GM18517 (cell line): ENCODE data around the gene ZNF540.
"Not testable (repeated sequence)": the region's sequence is repeated elsewhere in the genome, so short reads cannot be mapped to it uniquely, and the experiment has no call there.

Experiments used
- ATAC-seq: cut with Tn5 transposase; IDR thresholded peaks from one replicate; pipeline ENCODE4 v1.9.1; 2021; ENCODE audit warnings: mild to moderate bottlenecking, moderate library complexity; ENCODE audit not compliant: unreplicated experiment

ZNF540 gene

DNA sequence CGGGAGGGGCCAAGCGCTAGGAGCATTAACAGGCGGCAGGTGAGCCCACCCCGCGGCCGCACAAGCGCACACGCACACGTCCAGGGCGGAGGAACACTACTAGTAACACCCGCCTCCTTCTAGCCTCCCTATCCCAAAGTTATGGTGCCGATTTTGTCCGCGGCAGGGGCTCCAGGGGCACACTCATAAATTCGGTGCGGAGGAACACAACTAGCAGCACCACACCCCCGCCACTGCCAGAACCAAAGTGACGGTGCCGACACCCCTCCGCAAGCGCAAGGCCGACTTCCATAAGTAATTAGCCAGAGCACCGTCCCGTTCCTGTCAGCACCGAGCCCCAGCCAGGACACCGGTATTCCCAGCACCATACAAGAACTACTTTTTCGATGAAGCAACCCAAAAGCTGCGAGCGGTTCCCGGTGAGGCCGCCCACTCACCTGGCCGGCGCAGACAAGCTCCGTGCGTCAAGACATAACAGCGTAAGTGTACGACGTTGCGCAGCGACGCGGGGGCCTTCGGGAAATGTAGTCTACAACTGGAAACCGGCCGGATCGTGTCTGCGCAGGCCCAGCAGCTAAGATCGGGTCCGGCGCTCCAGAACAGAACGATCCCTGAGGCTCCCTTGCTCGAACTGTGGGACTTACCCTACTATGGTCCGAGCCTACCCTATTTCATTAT, at the start of gene ZNF540, which contains the start of gene ZNF571:
Gene ZNF540, plus strand, starts transcription at position 573 of the 678 bp plus-strand sequence. CDS start 3,572 bp downstream, outside the sequence.
Gene ZNF571, minus strand, starts transcription at position 489 of the 678 bp plus-strand sequence. CDS start 8,116 bp downstream, outside the sequence.
- ATAC-seq = peak; percentile 94

DNA sequence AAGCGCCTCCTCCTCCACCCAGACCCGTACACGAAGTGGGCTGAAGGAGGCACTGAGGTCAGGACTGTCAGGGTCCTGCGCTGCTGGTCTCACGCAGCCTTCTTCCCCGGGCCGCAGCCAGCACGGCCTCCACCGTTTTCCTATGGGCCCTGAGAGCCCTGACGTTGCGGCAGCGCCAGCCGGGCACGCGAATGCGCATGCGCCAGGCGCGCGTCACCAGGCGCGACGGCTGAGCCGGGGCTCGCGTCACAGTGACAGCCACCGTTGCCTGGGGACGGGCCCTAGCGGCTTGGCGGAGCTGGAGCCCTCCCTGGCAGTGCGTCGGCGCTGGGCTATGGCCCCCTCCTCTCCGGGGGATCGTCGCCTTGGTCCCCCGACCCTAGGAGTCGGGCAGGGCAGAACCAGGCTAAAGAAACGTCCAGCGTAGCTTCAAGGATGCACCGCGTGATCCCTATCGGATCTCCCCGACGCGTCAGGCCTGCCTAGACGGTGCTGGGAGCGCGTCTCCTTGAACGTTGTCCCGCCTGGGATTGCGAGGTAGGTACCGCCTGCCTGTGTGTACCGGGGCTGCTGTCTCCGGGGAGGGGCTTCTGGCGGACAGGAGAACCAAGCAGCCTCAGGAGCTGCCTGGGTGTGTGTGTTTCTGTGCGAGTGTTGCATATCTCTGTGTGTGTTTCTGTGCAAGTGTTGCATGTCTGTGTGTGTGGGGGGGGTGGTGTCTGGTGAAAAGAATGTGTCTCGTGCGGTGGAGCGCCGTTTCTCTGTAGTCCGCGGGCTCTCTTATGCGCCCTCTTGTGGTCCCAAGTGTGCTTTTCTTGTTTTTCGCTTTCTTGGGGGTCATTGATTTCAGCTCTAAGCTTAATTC, 43.3 kb upstream of the ZNF540 start:
- no peak for ATAC-seq

DNA sequence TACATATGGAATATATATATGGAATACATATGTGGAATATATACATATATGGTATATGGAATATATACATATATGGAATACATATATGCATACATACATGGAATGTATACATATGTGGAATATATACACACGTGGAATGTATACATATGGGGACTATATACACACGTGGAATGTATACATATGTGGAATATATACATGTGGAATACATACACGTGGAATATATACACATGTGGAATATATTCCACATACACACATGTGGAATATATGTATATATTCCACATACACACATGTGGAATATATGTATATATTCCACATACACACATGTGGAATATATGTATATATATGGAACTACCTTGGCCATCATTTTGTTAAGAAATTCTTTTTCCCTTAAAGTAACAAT, 31.2 kb upstream of the ZNF540 start:
- no peak for ATAC-seq

DNA sequence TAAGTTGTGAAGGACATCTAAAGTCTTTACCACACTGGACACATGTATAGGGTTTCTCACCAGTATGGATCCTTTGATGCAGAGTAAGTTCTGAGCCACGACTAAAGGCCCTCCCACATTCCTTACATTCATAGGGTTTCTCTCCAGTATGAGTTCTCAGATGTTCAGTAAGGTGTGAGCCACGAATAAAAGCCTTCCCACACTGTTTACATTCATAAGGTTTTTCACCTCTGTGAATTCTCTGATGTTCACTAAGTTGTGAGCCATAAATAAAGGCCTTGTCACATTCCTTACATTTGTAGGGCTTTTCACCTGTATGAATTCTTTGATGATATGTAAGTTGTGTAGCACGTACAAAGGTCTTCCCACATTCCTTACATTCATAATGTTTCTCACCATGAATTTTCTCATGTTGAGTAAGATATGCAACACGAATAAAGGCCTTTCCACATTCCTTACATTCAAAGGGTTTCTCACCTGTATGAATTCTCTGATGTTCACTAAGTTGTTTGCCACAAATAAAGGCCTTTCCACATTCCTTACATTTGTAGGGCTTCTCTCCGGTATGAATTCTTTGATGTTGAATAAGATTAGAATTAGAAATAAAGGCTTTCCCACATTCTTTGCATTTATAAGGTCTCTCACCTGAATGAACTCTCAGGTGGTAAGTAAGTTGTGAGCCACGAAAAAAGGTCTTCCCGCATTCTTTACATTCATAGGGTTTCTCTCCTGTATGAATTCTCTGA, 29.9 kb upstream of the ZNF540 start:
- no peak for ATAC-seq

GRCh38 chr19:37565370-37565669, 29.4 kb upstream of the ZNF540 start:
- ATAC-seq = no peak

DNA sequence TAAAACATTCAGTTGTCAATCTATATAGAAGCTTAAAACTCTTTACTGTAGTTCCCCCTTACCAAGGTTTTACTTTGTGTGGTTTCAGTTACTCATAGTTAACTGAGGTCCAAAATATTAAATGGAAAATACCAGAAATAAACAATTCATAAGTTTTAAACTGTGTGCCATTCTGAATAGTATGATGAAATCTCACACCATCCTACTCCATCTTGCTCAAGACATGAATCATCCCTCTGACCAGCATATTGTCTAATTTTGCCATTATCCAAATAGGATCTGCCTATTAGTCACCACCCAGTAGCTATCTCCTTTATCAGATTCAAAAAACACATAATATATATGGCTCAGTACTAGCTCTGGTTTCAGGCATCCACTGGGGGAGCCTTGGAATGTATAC, 22.5 kb upstream of the ZNF540 start:
- no peak for ATAC-seq

DNA sequence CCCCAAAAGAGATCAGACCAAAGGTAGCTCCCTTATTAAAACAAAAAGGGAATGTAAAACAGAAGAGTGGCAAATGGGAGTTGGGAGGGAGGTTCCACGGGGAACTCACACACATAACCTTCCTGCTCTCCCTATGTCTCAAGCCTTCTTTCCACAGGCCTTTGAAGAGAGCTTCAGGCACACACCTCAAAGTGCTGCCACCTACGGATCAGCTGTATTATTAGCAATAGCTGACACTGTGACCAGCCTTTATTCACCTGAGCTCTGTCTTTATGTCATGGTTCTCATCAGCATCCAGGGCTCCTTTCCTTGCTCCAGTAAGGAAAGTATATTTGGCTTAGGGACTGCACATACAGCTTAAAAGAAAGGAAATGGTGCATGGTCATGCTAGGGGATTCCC, 11.3 kb upstream of the ZNF540 start:
- ATAC-seq = no peak

- ATAC-seq = peak; percentile 30
Observed at GRCh38 chr19:37593996-37594303, 726 bp upstream of the ZNF540 start.

DNA sequence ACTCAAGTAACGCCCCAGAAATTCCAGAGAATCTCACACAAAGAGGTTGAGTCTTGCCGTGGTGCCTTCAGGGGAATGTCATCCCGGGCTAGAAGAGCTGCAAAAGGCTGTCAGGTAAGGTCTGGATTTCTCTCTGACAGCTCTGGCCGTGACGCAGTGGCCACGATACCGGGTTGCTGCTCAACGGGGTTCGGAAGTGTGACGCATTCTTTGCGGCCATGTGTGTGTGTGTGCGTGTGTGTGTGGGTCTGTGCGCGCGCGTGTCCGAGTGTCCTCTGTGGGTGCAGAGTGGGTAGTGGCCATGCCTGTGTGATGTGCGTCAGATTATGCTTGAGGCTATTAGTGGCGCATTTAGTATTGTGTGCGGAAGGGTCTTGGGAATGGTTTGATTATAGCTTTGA, 306 bp downstream of the ZNF540 start:
- ATAC-seq = no peak

DNA sequence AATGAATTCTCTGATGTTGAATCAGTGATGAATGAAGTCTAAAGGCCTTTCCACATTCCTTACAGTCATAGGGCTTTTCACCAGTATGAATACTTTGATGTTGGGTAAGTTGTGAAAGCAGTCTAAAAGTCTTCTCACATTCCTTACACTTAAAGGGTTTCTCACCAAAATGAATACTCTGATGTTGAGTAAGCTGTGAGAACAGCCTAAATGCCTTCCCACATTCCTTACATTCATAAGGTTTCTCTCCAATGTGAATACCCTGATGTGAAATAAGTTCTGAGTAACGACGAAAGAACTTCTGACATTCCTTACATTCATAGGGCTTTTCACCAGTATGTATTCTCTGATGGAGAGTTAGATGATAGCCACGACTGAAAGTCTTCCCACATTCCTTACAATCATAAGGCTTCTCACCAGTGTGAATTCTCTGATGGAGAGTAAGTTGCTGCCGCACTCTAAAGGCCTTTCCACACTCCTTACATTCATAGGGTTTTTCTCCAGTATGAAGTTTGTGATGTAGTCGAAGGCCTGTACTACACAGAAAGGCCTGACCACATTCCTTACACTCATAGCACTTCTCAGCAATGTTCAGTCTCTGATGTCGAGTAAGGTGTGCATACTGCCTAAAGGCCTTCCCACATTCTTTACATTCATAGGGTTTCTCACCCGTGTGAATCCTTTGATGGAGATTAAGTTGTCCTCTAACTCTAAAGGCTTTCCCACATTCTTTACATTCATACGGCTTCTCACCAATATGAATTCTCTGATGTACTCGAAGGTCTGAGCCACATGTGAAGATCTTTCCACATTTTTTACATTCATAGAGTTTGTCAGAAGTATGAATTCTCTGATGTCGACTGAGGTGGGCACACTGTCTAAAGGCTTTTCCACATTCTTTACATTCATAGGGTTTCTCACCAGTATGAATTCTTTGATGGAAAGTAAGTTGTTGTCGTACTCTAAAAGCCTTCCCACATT, 40.7 kb downstream of the ZNF540 start:
- no peak for ATAC-seq

GRCh38 chr19:37654118-37654517, 59.4 kb downstream of the ZNF540 start:
- no peak for ATAC-seq

DNA sequence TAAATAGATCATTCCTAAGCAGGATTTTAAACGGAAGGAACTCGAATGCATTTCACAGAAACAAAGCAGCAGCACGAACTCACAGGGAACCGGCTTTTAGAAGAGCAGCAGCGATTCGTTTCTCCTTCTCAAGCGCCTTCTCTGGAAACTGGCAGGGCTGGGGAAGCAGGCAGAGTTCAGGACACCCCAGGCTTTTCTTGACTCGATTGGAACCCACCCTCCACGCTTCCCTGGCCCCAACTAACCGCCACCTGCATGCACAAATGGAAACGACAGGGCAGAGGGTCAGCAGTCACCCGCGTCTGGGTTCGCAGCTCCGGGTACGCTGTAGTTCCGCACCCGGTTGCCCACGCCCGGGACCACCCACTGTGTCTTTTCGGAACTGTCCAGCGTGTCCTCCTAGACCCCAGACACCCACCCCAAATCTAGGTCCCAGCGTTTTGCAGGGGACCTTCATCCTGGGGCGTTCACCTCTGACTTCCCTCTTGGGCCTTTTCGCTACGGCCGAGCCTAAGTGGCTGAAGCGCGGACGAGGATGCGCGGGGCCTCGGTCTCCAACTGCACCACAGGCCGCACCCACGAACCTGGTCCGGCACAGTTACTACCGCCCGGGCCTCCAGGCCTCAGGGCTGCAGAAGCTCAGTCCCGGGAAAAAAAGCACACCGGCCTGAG, 60.1 kb downstream of the ZNF540 start:
- peak; percentile 39 for ATAC-seq

GRCh38 chr19:37655301-37655688, 60.6 kb downstream of the ZNF540 start, which contains the start of gene ZFP30:
TSS of gene ZFP30 (minus strand) at chr19:37655465. CDS start at chr19:37647822, 7,643 bp downstream.
- ATAC-seq = peak; percentile 59

DNA sequence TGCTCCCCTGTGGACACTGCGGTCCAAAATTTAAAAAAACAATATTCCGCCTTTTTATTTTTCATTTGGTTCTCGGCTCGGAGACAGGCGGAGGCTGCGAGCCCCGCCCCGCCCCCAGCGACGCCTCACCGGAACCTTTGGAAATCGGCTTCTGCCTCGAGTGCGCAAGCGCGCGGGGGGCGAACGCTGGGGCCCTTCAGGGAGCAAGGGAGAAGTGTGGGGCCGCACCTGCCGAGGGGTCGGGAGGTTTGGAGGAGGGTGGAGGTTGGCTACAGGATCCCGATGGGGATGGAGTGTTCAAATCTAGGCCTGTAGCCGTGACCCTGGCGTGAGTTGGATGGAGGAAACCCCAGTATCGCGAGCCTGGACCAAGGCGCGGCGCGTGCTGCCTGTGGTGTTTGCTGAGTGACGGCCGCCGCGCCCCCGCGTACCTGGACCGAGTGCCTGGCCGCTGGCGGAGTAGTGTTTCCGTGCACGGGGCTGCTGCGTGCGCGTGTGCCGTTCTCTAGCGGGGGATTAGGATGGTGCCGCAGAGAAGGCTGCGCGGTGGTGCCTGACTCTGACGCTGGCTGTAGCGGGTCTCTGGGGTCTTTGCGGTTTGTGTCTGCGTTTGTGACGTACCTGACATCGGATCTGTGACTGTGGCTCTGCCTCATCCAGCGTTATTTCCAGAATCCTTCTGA, 61.2 kb downstream of the ZNF540 start:
- peak; percentile 67 for ATAC-seq

GRCh38 chr19:37657157-37657556, 62.5 kb downstream of the ZNF540 start:
- not testable (repeated sequence) for ATAC-seq
